ENCODE results near the gene ABR.

ABR gene

GRCh38 chr17:1179818-1180742 lies at the start of gene ABR:
ABR (minus strand) TSS chr17:1179981; CDS start chr17:1179727, 254 bp downstream.
- no peak for DNase-seq

- DNase-seq, result peak; percentile 27
Measured at GRCh38 chr17:1229349-1229899, 49.6 kb upstream of the ABR start.

GRCh38 chr17:1228781-1229348 lies 49.1 kb upstream of the ABR start:
- no peak for DNase-seq

GRCh38 chr17:1227917-1228780 lies 48.4 kb upstream of the ABR start:
- DNase-seq, result no peak

- DNase-seq, result no peak
Measured at GRCh38 chr17:1227365-1227764, 47.6 kb upstream of the ABR start.

GRCh38 chr17:1226308-1226707 lies 46.5 kb upstream of the ABR start:
- DNase-seq, result no peak

- no peak for DNase-seq
Measured at GRCh38 chr17:1224330-1224729, 44.5 kb upstream of the ABR start.

- DNase-seq, result no peak
Measured at GRCh38 chr17:1223662-1224061, 43.9 kb upstream of the ABR start.

- DNase-seq, result no peak
Measured at GRCh38 chr17:1222321-1222720, 42.5 kb upstream of the ABR start.

- DNase-seq, result no peak
Measured at GRCh38 chr17:1221209-1221608, 41.4 kb upstream of the ABR start.

- DNase-seq, result no peak
Measured at GRCh38 chr17:1220346-1220745, 40.6 kb upstream of the ABR start.

- DNase-seq, result no peak
Measured at GRCh38 chr17:1217089-1217385, 37.3 kb upstream of the ABR start.

GRCh38 chr17:1216217-1217088 lies 36.7 kb upstream of the ABR start:
- DNase-seq, result no peak

GRCh38 chr17:1212946-1213345 lies 33.2 kb upstream of the ABR start:
- no peak for DNase-seq

- no peak for DNase-seq
Measured at GRCh38 chr17:1211287-1211686, 31.5 kb upstream of the ABR start.

GRCh38 chr17:1208966-1209365 lies 29.2 kb upstream of the ABR start:
- DNase-seq, result no peak

GRCh38 chr17:1206026-1206777 lies 26.4 kb upstream of the ABR start:
- no peak for DNase-seq

GRCh38 chr17:1203967-1204291 lies 24.1 kb upstream of the ABR start:
- no peak for DNase-seq

GRCh38 chr17:1203111-1203966 lies 23.6 kb upstream of the ABR start:
- DNase-seq, result no peak

GRCh38 chr17:1202291-1202690 lies 22.5 kb upstream of the ABR start:
- no peak for DNase-seq

Data from activated T-cell treated with anti-CD3 and anti-CD28 coated beads for 4 hours (primary cell).